H7 (cell line): ENCODE results near the gene ADCYAP1. TPM values are rescaled to one million over a fixed set of nuclear protein-coding genes. Genes with fewer than 3 reads are reported as not detected.

ENCODE experiments used
- total RNA-seq: library from RNA; depleted of rRNA; stranded (reverse); fragments of >200 nt; shearing (Covaris generic); gene quantifications from 2 replicates; pipeline ENCODE4 v1.2.3, GENCODE V29; 2014; rRNA removed

The ADCYAP1 gene
- total RNA-seq, 1 experiment from 2014 or later: not detected

Other genes starting within 250 kb of the ADCYAP1 start
- 30.2 and 44.8 TPM in 2 replicates for gene TYMS, start 247.2 kb upstream of the ADCYAP1 start, total RNA-seq
- gene ENOSF1, start 192.2 kb upstream of the ADCYAP1 start, total RNA-seq: 15.4 and 20.6 TPM in 2 replicates
- 69.4 and 101 TPM in 2 replicates for gene YES1, start 92.6 kb upstream of the ADCYAP1 start, total RNA-seq